HG02759 (cell line): Measurements from ENCODE around the gene MGAT4A.
A peak's percentile ranks its signal among the peaks of the same experiment; 100 is the strongest.

ENCODE experiments used
- ATAC-seq: cut with Tn5 transposase; IDR thresholded peaks from one replicate; pipeline ENCODE4 v1.9.1; 2021; ENCODE audit warnings: mild to moderate bottlenecking, moderate library complexity; ENCODE audit not compliant: unreplicated experiment

The MGAT4A gene

GRCh38 chr2:98579926-98580325, 151.0 kb downstream of the MGAT4A start:
- no peak for ATAC-seq

GRCh38 chr2:98578231-98578630, 152.7 kb downstream of the MGAT4A start:
- no peak for ATAC-seq

GRCh38 chr2:98577313-98577712, 153.6 kb downstream of the MGAT4A start:
- ATAC-seq = no peak

DNA sequence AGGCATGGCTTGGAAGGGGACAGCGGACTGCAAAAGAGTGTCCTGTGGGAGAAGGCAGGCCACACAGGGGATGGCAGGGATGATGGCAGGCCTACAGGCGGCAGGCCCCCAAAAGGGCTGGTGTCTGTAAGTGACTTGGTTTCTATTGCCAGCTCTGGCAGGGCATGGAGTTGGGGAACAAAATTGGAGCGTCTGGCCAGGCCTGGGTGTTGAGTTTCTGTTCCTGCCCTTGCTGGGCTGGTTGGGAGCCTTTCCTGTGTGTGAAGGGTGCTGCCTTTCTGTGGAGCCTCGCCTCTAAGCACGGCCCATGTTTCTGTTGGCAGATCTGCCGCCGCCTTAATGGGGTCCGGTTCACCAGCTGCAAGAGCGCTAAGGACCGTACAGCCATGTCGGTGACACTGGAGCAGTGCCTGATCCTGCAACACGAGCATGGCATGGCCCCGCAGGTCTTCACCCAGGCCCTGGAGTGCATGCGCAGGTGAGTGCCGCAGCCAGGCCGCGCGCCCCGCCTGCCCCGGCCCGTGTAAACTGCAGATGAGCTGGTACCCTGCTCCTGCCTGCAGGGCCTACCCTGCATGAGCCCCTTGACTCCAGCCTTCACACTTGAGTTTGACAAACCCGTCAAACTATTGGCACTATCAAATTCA, 154.1 kb downstream of the MGAT4A start:
- ATAC-seq = no peak

DNA sequence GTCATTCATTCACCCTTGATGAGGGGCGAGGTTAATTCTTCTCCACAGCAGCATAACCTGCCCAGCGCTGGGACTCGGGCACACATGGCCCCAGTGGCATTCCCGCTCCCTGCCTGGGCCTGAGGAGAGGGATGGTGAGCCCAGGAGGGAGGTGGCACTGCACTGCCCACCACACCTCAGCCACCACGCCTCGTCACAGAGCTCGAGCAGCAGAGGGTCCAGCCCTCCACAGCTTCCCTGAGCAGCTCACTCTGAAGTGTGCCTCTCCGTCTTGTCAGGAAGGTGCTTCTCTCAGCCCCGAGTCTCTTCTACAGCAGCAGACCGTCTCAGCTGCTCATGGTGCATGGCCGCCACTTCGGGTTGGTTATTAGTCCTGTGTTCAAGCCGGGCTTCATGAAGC, 157.5 kb downstream of the MGAT4A start:
- no peak for ATAC-seq

DNA sequence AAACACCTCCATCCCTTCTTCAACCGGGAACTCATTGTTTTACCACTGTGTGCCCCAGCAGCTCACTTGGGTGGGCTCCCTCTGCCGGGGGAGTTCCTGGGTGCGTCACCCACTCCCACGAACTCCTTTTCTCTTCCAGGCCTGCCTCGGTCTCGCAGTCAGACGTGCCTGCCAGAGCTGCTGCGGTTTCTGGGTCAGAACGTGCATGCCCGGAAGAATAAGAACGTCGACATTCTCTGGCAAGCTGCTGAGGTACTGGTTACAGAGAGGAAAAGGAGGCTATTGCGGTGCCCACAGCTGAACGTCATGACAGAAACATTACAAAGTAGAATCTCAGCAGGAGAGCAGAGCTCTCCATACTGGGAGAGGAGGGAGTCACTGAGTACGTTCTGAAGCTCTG, 158.3 kb downstream of the MGAT4A start:
- ATAC-seq = no peak

DNA sequence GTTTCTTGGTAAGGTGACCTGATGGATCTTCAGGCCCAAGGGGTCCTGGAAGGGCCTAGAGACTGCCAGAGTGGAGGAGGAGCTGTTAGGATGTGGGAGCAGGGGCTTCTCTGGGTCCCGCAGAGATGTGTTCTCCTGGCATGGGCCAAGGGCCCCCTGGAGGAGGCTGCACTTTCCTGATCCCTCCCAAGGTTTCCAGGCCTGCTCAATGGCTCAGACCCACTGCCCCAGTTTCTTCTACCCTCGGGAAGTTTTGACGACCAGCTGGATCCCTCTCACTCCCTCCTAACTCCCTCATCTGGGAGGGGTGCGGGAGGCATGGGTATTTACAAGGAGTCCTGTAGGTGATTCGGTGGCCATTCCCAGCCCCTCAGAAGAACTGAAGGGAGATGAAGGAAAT, 158.7 kb downstream of the MGAT4A start:
- no peak for ATAC-seq

GRCh38 chr2:98571796-98572195, 159.1 kb downstream of the MGAT4A start:
- no peak for ATAC-seq

DNA sequence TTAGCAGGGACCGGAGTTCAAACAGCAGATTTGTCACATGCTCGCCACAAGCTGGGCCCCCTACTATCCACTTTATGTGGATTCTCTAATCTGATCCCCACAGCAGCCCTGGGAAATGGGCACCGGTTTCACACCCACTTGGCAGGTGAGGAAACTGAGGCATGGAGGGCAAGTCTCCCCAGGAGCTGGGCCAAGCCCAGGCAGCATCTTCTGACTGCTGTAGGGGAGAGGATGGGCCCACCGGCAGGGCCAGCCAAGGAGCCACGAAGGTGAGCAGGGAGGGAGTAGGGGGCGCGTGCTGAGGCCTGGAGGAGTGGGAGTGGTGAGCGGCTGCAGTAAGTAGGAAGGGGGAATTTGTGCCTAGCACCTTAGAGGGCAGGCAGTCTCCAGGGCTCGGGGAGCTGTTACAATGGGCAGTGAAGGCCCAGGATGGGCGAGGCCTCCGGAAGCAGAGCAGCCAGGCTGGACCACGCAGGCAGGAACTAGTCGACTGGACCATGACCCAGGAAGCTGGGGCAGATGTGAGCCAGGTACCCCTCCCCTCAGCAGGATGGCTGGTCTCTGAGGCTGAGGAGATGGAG, 159.7 kb downstream of the MGAT4A start:
- ATAC-seq = no peak

DNA sequence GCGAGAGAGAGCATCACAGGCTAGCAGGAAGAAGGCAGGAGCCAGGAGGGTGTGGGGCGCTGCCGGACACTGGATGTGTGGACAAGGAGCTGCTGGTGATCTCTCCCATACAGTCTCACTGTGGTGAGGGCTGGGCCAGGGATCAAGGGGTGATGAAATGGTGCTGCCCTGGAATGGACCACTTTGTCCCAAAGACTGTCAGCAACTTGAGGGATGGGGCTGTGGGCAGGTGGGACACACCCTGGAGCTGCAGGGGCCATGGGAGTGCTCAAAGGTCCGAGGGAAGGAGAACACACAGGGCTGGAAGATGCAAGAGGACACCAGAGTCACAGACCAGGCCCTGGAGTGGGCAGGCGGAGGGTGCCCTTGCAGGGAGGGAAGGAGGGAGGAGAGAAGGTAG, 160.6 kb downstream of the MGAT4A start:
- no peak for ATAC-seq

DNA sequence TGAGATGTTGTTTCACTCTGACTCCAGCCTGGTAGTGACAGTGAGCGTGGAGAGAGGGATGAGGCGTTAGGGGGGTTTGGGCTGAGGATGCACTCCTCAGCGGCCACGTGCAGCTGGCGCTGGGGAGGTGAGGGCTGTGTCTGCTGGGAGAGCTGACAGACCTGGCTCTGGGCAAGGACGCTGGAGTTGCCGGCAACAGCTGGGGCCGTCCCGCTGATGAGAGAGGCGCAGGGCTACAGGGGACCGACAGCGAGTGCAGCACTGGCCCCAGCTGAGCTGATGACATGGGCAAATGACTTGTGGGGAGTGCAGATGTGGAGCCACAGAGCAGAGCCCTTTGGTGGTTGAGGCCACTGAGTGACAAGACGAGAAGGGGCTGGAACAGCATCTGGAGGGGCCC, 161.0 kb downstream of the MGAT4A start:
- no peak for ATAC-seq

- ATAC-seq = peak; percentile 56
Measured at GRCh38 chr2:98569197-98569793, 161.6 kb downstream of the MGAT4A start.
